GM19240 (cell line): ENCODE measurements around the gene CYP2A13.
"Not testable (repeated sequence)": the region's sequence is repeated elsewhere in the genome, so short reads cannot be mapped to it uniquely, and the experiment has no call there.

Source experiments
- DNase-seq: peaks from one replicate; pipeline ENCODE4 v3.0.0; 2011; ENCODE audit warnings: low spot score; ENCODE audit not compliant: insufficient read length

Gene CYP2A13

DNA sequence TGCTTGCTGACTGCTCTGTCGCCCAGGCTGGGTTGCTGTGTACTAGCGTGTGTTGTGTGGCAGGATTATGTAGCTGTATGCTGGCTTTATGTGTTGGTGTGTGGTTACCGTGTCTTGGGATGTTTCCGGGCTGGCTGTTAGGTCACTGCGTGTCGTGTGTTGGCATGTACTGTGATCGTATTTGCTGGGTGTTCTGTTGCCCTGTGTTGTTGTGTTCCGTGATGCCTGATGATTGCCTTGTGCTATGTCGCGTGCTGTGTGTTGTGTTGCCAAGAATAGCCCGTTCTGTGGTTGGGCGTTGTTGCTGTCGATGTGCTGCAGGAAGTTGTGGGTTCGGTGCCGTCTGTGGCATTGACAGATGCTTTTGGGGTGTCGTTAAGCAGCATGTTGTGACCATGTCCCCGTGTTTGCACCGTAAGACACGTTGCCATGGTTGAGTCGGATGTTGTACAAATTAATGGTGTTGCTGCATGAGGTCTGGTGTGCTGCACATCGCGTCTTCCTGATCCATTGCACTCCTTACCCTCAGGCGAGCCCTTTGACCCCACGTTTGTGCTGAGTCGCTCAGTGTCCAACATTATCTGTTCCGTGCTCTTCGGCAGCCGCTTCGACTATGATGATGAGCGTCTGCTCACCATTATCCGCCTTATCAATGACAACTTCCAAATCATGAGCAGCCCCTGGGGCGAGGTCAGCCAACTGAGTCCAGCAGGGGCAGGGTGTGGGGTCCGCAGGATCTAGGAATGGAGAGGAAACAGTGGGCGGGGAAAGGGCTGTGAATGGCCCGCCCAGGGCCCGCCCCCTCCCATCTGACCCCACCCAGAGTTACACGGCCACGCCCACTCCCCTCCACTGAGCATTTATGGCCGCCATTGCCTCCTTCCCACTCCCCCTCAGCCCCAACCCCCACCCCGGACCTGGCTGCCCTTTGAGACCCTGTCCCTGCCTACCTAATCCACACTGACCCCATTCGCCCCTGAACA is 33.0 kb downstream of the CYP2A13 start:
- not testable (repeated sequence) for DNase-seq

DNA sequence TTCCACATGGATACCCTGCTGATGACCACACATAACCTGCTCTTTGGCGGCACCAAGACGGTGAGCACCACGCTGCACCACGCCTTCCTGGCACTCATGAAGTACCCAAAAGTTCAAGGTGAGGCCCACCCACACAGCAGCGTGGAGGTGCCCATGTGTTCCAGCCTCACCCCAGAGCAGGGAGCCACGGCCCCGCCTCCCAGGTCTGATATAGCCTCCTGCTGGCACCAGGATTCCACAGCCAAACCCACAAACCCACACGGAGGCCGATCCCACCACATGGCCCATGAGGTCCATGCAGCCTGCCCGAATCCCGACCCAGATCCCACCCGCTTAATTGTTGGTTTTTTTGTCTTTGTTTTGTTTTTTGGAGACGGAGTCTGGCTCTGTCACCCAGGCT is 34.6 kb downstream of the CYP2A13 start:
- not testable (repeated sequence) for DNase-seq

DNA sequence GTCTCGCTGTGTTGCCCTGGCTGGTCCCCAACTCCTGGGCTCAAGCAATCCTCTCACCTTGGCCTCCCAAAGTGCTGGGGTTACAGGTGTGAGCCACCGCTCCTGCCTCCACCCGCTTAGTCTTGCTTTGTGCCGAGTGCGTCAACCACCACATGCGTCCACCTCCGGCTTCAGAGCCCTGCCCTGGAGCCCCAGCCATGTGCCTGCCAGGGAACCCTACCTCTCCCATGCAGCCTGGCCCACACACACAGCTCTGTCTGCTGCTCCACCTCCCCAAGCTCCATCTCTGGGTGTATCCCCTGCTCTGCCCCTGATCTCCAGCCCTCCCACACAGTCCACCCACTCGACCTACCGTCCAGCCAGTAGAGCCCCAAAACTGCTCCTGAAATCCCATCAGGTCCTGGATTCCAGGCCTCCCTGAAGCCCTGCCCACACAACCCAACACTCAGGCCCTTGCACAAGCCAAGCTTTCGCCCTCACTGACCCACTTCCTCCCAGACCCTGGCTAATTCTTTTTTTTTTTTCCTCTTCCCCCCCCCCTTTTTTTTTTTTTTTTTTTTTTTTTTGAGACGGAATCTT is 35.6 kb downstream of the CYP2A13 start:
- DNase-seq, result no peak

DNA sequence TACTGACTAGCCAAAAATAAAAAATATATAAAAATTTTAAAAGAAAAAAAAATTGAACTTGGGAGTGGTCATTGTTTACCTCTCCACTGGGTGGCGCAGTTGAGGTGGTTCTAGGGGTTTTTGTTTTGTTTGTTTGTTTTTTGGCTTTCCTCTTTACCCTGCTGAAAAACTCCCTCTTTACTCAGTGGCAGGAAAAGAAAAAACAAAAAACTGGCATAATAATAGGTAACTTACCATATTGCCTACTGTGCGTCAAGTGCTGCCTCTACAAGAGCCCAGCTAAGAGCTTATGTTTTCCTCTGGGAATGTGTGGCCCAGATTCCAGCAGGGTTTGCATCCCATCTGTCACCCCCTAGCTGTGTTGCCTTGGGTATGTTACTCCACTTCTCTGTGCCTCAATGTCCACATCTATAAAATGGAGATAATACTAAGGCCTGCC is 38.5 kb downstream of the CYP2A13 start:
- not testable (repeated sequence) for DNase-seq

DNA sequence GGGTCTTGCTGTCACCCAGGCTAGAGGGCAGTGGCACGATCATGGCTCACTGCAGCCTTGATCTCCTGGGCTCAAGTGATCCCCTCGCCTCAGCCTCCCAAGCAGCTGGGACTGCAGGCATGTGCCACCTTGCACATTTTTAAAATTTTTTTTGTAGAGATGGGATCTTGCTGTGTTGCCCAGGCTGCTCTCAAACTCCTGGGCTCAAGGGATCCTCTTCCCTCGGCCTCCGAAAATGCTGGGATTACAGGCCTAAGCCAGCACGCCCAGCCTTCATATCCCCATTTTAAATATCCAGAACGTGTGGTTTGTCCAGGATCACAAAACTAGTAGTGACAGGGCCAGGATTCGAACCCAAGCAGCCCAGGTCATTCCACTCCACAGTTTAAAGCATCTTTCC is 39.1 kb downstream of the CYP2A13 start:
- DNase-seq, result not testable (repeated sequence)

DNA sequence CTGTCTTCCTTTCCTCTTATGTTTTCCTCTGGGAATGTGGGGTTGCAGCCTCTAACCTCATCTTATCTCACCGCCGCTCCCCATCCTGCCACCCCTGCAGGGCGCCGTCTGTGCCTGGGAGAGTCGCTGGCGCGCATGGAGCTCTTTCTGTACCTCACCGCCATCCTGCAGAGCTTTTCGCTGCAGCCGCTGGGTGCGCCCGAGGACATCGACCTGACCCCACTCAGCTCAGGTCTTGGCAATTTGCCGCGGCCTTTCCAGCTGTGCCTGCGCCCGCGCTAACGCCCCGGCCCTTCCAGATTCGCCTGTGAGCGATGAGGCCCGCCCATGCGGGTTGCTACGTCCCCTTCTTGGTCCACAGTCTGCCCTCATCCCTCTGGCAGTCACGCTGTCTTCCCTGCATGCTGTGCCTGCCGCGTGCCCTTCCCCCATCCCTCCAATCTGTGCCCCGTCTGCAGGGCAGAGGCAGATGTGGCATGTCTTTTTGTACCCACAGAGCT is 39.6 kb downstream of the CYP2A13 start:
- not testable (repeated sequence) for DNase-seq

DNA sequence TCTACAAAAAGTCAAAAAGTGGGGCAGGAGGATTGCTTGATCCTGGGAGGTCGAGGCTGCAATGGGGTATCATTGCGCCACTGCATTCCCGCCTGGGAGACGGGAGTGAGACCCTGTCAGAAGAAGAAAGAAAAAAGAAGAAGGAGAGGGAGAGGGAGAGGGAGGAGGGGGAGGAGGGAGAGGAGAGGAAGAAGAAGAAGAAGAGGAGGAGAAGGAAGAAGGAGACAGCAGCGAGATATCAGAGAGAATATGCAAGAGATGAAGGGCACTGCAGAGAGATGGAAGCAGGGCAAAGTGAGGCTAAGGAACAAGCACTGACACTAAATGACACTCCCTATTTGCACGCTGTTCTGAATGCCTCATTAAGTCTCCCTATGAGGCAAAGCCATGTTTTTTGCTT is 40.4 kb downstream of the CYP2A13 start:
- DNase-seq, result no peak

DNA sequence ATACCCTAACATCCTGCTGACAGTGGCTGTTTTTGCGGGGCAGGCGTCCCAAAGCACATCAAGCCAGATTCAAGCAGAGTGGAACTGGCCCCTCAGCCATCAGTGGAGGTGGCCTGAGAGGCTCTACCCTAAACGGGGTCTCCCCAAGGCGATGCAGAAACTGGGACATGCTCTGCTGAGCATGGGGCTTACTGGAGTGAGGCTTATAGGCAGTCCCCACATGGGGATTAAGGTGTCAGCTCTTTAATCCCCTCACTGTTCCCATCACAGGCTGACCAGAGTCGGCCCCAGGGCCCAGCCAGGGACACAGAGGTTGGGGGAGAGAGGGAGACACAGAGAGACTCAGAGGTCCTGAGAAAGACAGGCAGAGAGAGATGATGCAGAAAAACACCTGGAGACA is 42.9 kb downstream of the CYP2A13 start:
- no peak for DNase-seq

DNA sequence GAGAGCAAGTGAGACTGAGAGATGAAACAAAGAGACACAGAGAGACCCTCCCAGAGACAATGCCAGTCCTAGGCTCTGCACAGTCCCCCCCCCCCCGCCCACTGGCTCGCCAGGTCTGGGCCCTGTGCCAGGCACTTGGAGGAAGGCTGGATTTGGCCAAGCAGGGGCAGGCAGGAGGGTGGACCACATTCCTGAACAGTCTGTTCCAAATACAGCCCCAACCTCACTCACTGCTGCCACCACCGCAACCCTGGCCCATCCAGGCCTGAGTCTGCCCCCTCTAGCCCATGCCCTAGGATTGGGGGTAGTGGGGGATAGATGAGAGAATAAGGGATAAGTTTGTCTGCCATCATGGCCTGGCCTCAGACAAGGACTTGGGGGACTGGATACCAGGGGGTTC is 45.0 kb downstream of the CYP2A13 start:
- no peak for DNase-seq

DNA sequence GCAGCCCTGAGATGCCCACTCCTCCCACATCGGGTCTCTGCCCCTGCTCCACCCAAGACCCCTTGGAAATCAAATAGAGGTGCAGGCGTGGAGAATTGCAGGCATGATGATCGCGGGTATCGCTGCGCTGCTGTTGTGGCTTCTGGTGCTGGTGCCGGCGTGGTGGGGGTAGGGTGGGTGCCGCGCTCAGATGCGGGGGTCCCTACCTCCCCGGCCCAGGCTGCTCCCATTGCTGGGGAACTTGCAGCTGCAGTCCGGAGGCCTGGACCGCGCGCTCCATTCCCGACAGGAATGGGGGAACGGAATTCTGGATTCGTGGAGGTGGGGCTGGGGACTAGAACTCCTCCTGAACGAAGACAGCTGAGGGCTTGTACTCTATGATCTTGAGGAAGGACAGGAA is 46.4 kb downstream of the CYP2A13 start:
- no peak for DNase-seq

DNA sequence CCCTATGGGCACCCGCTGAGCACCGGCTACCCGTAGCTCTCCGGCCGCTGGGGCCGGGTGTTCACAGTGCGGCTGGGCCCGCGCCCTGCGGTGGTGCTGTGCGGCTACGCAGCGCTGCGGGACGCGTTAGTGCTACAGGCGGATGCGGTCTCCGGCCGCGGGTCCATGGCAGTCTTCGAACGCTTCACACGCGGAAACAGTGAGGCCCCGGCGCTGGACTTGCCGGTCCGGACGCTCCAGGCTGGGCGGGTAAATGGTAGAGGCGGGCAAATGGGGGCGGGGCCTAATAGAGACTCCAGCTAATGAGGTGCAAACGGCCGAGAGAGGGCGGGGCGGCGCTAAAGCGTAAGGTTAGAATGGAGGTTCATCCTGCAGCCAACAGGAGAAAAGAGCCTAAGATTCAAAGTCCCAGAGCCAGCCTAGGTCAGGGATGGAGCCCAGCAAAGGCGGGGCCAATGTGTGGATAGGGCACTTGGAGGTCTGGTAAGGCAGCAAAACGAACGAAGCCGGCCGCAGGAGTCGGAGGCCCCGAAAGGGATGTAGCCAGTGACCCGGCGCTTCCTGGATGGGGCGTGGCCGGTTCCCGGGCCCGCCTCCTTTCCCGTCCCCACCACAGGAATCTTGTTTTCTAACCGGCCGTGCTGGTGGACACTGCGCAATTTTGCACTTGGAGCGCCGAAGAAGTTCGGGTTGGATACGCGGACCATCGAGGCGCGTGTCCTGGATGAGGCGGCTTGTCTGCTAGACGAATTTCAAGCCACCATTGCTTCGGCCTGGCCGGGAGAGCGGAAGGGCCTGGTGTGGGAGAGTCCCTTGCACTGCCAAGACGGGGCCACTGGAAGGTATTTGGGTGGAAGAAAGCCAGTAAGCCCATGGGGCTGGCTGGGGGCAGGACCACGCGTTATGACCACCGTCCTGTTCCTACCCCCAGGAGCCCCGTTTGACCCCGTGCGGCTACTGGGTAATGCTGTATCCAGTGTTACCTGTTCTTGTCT is 47.4 kb downstream of the CYP2A13 start:
- not testable (repeated sequence) for DNase-seq

DNA sequence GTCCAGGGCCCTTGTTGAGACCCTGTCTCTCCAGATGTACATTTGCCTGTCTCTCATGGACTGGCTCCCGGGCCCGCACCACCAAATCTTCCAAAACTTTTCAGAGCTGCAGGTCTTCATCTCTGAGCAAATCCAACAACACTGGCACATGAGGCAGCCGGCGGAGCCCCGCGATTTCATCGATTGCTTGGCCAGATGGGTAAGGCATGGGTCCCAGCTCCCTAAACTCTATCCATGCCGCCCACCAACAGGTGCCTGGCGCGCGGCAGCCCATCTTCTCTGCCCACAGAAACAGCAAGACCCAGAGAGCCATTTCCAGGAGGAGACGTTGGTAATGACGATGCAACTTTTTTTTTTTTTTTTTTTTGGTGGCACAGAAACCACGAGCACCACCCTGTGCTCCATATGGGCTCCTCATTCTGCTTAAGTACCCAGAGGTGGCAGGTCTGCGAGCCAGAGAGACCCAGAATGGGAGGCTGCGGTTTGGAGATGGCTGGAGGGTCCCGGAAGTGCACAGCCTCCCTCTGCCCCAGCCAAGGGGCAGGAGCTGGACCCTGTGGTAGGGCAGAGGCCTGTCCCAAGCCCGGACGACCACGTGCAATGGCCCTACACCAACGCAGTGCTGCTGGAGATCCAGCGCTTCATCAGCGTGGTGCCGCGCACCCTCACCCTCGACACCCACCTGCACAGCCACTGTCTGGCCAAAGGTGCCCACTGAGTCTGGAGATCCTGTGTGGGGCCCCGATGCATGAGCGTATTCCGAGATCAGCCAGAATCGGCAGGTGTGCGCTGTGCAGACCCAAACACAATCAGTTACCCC is 48.6 kb downstream of the CYP2A13 start:
- DNase-seq, result no peak

DNA sequence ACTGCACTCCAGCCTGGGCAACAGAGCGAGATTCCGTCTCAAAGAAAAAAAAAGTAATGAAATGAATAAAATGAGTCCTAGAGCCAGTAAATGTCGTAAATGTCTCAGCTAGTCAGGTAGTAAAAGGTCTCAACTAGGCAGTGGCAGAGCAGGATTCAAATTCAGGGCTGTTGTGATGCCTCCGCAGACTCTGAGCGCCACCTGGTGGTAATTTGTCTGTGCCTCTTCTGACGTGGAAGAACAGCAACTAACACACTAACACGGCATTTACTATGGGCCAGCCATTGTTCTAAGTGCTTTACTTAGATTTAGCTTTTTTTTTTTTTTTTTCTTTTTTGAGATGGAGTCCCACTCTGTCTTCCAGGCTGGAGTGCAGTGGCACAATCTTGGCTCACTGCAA is 56.2 kb downstream of the CYP2A13 start:
- peak; percentile 34 for DNase-seq
